Epithelial cell of prostate (primary cell): Measurements from ENCODE around the gene DYNLT3.

Source experiments
- DNase-seq: peaks from one replicate; pipeline ENCODE4 v3.0.0-alpha.2; 2011; ENCODE audit warnings: low read depth, low spot score
- H3K27ac ChIP-seq: fragments of 450-650 bp; 2 replicates; pipeline ENCODE4 v1.5.1; 2017; ENCODE audit warnings: mild to moderate bottlenecking

Gene DYNLT3, protein sequence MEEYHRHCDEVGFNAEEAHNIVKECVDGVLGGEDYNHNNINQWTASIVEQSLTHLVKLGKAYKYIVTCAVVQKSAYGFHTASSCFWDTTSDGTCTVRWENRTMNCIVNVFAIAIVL

DNA sequence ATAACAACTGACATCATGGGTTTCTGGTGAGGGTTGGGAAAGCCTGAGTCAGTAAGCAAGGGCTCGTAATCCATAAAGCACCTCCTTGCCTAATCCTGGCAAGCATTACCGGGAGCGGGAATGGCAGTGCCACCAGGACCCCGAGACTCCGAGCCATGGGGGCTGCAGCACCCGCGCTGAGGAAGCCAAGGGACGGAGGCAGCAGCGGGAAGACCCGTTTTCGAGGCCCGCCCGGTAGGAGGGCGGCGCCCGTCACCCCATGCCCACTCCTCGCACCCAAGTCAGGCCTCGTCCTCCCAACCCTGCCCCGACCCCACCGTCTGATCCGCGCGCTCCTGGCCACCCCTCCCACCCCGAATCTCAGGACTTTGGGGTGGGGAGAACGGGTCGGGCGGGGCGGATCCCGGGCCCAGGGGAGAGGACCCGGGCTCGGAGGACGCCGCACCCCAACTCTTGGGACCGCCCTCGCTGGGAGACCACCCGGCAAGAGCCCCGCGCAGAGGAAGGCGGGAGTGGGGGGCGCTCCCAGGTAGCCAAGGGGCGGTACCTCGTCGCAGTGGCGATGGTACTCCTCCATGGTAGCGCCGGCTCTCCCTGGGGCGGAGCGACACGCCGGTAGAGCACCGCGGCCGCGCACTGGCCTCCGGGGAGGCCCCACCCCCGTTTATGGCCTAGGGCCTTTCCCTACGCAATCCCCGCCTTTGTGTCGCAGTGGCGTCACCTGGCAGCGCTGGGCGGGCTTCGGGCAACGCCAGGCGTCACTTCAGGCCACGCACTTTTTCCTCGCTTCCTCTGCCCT is at the start of gene DYNLT3:
Gene DYNLT3 (minus strand): TSS at position 638 of the 799 bp plus-strand sequence. CDS start 61 bp downstream, at position 577.
- DNase-seq: peak; percentile 18
- peak within 1 kb of the TSS; percentile 88 for H3K27ac ChIP-seq

DNA sequence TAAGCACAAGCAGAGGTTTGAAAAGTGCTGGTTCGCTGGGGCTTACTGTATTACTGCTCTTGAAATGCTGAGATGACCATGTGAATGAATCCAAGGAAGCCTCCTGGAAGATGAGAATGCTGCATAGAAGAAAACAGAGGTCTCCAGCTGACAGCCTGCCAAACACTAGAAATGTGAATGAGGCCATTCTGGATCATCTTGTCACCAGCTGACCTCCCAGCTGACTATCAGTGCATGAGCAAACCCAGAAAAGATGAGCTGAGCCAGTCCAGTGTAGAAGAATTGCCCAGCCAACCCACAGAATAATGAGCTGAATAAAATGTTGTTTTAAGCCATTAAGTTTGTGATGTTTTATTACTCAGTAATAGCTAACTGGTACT is 49.1 kb upstream of the DYNLT3 start:
- no peak overlapping the region for H3K27ac ChIP-seq
- no peak for DNase-seq

DNA sequence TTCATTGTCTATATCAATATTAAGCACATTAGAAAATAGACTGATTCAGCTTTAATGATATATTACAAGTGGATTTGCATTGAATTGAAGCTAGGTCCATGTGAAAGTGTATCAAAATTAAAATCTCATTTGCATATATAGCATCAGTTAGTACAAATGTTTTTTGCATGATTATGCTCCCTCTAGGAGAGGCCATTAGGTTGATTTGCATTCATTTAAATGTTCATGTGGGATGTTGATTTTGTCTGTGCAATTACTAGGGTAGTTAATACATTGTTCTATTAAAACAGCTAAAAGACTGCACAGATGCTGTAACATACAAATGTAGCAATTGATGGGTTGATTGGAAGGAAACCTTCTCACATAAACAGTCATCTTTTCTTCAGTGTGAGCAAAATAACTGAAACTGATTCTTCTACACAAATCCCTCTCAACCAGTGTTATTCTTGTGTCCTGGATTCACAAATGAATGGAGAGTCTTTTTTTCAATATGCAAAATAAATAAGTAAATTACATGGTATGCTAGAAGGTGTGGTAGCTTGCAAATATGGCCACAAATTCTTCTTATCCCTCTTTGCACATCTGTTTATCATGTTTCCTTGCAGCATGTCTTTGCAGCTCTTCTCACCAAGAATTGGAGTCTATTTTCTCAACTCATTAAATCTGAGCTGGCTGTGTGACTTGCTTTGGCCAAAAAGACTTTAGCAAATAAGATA is 48.6 kb upstream of the DYNLT3 start:
- DNase-seq: no peak
- no peak overlapping the region for H3K27ac ChIP-seq

DNA sequence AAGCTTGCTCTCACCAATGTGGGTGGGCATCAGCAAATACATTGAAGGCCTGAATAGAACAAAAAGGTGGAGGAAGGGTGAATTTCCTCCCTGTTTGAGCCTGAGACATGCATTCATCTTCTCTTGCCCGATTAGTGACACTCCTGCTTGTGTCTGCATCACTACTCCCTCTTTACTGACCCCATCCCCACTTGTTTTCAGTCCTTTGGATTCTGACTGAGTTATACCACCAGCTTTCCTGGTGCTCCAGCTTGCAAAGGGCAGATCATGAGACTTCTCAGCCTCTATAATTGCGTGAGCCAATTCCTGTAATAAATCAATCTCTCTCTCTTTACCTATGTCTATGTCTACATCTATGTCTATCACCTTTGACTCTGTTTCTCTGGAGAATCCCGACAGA is 47.4 kb upstream of the DYNLT3 start:
- no peak for DNase-seq
- no peak overlapping the region for H3K27ac ChIP-seq

DNA sequence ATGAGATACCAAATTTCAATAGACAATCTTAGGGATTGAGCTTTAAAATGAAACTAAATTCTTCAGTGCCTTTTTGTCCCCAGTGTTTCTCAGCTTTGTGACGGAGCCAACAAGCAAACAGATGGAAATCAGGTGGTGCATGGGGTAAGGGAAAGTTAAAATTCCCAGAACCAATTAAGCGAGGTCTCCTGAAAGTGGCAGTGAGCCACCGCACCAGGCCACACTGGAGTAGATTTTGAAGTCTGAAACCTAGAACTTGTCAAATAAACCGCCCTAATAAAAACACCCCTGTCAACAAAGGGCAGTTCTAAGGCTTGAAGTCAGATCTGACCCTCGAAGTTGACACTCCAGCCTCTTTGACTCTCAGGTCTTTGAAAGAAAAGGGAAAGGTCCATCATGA is 40.6 kb upstream of the DYNLT3 start:
- no peak overlapping the region for H3K27ac ChIP-seq
- no peak for DNase-seq

DNA sequence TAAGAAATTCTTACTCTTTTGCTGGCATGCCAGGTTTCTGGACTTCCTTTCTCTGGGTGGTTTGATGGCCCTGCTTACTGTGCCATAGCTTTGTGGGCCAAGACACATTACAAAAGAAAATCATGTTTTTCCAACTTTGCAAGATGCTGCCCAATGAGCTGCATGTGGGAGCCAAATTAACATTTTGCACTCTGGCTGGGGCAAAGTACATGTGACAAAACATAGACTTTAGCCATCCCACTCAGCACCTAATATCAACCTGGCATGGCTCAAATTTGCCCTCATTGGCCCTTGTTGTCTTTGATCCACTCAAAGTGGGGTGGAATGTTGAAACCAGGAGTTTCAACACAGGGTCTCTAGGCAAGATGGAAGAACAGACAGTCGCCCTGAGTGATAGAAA is 40.0 kb upstream of the DYNLT3 start:
- no peak overlapping the region for H3K27ac ChIP-seq
- DNase-seq: no peak

DNA sequence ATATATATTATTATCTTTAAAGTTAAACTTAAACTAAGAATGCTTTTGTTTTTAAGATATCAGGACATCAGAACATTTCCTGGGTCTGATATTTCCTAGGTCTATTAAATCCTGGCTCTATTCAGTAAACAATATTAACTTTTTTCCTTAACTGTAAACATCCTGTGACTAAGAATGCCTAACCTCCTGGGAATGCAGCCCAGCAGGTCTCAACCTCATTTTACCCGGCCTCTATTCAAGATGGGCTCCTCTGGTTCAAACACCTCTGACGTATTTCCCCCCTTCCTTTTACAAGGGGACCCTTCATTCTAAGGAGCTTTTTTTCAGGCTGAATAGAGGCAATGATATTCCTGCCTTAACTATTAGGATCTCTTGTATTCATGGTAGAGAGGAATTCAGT is 35.8 kb upstream of the DYNLT3 start:
- H3K27ac ChIP-seq: peak overlapping the region; percentile 76
- DNase-seq: no peak

DNA sequence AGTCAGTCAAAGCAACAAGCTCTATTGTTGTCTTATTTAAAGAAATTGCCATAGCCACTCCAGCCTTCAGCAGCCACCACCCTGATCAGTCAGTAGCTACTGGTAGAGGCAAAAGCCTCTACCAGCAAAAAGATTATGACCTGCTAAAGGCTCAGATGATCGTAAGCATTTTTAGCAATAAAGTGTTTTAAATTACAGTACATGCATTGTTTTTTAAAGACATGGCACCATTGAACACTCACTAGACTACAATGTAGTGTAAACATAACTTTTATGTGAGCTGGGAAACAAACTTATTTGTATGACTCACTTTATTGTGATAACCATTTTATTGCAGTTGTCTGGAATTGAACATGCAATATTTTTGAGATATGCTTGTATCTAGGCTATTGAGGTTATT is 32.3 kb upstream of the DYNLT3 start:
- no peak for DNase-seq
- H3K27ac ChIP-seq: no peak overlapping the region

DNA sequence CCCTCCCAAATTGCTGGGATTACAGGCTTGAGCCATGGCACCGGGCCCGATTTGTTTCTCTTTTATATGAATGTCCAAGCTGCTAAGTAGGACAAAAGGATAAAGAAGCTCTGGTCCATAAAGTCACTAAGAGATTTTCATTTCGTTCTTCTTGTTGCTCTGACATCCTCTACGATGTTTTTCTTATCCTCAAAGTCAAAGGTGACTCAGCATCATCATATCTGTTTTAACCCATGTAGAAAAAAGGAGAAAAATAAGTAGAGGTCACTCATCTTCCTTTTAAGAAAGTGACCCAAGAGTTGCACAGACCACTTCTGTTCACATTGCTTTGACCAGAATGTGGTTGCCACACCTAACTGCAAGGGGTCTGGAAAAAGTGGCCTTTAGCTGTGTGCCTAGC is 29.3 kb upstream of the DYNLT3 start:
- H3K27ac ChIP-seq: no peak overlapping the region
- no peak for DNase-seq

DNA sequence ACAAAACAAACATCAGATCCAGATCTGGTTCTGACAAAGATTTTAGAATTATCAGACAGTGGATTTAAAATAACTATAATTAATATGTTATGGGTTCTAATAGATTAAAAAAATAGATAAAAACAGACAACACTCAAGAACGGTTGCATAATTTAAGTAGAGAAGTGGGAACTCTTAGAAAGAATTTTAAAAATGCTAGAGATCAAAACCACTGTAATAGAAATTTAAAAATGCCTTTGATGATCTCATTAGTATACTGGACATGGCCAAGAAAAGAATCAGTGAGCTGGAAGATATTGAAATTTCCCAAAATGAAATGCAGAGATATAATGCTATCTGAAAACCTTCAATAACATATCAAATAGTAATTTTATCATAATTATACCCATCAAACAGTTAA is 28.3 kb upstream of the DYNLT3 start:
- DNase-seq: no peak
- no peak overlapping the region for H3K27ac ChIP-seq

DNA sequence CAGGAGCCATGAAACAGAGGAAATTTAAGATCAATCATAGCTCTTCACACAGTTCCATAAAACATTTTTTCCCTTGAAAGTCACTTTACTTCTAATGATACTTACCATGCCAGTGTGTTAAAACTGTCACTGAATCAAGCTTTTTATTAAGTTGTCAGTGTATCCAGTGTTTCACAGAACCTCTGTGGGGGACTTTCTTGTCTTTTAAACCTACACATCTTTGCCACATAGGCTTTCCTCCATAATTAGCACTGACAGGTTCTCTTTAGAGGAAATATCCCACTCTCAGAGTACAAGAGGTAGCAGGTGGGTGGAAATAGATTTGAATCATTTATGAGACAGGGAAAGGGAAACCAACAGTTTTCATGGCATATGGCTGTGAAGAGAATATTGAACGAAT is 25.8 kb upstream of the DYNLT3 start:
- DNase-seq: no peak
- peak overlapping the region; percentile 74 for H3K27ac ChIP-seq

DNA sequence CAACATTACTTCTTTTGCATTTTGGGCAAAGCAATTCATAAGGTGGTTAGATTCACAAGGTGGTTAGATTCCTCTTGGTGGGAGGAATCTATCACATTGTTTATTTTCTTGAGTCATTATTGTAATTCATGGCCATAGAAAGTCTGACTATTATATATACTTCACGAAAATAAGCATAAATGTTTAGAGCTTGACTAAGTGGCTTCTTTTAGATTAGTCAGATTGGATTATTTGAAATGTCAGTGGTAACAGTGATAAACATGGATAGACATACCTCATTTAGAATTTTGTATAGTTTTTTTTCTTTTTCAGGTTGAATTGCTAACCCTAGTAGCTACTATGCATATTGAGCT is 24.9 kb upstream of the DYNLT3 start:
- no peak for DNase-seq
- peak overlapping the region; percentile 74 for H3K27ac ChIP-seq

DNA sequence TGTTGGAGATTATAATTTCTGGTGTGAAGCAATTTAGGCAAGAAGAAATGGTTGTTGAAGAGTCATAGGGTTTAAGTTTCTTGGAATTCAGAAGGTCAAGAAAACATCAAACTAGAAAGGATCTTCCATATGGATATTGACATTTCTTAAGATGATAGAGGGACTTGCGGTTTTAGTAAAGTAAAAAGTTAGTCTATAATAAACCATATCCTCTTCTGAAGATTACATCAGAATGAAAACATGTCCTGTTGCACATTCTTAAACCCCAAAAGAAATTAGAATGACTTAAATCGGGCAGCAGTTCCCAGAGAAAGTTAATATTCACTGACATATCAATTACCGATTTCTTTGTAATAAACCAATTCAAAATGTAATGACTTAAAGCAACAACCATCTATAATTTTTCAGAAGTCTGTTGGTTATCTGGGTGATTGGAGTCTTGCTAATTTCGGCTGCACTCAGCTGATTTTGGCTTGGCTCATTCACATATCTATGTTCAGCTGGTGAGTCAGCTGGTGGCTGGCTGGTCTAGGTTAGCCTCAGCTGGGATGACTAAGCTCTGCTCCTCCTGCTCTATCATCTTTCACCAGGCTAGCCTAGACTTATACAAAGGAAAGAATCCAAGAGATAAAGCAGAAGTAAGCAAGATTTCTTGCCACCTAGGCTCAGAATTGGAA is 24.4 kb upstream of the DYNLT3 start:
- DNase-seq: peak; percentile 52
- peak overlapping the region; percentile 74 for H3K27ac ChIP-seq

DNA sequence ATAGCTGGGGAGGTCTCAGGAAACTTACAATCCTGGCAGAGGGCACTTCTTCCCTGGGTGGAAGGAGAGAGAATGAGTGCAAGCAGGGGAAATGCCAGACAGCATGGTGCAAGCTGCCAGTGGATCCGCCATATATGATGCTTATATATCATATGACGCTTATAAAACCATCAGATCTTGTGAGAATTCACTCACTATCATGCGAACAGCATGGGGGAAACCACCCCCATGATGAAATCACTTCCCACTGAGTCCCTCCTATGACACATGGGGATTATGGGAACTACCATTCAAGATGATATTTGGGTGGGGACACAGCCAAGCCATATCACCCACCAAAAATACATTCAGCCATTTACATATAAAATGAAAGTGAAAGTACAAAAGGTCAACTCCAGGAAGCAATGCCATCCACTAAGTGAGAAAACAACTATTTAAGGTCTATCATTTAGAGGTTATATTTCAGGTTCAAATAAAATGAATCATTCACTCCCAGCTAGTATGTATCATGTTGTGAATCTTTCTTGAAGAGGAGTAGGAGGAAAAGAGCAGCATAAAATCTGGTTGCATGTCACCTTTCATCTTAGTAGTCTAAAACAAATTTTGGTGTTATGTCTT is 20.3 kb upstream of the DYNLT3 start:
- no peak for DNase-seq
- H3K27ac ChIP-seq: no peak overlapping the region

DNA sequence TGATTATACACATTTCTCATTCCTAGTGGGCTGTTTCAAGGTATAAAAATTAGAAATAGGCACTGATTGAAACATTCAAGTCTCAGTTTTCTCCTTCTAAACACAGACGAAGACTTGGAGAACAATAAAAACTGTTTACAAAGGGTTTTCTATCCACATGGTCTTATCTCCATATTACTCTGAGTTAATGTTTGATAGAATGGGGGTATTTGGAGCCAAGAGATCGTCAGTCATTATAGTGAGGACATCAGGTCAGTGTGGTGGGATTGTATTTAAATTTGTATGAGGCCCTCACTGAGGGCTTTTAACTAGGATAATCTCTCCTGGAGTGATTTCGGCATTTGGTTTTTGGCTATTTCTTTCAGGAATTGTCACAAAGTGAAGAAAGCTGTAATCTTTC is 16.4 kb upstream of the DYNLT3 start:
- no peak for DNase-seq
- no peak overlapping the region for H3K27ac ChIP-seq

DNA sequence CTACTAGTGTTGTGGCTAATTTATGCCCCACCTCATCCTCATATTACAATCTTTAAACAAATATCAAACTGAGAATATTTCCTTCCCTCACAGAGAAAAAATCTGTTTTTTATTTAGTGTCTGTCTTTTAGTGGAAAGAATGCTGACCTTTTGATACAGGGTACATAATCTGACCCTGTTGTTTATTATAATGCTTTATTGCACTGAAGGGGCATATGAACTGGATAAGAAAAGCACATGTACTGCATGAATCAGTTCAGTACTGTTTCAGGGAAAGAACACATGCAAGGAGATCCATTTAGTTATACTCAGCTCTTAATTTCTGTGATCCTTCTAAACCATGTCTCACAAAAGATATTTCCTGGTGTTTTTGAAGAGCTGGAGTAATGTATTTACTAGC is 15.5 kb upstream of the DYNLT3 start:
- DNase-seq: no peak
- no peak overlapping the region for H3K27ac ChIP-seq

DNA sequence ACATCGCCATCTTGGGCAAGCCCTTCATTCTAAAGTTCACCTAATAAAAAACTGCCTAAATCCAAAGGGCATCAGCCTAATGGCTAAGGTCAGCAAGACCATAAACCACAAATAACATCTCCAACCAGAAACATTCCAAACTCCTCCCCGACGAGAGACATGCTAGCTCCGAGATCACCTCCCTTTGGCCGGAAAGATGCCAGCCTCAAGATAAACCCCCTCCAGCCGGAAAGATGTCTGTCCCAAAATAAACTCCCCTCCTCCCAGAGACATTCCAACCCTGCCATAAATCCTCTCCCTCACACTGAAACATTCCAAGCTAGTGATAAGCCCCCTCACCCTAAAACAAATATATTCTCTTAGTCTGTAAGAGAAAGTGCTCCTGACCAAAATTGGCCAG is 13.3 kb upstream of the DYNLT3 start:
- H3K27ac ChIP-seq: no peak overlapping the region

DNA sequence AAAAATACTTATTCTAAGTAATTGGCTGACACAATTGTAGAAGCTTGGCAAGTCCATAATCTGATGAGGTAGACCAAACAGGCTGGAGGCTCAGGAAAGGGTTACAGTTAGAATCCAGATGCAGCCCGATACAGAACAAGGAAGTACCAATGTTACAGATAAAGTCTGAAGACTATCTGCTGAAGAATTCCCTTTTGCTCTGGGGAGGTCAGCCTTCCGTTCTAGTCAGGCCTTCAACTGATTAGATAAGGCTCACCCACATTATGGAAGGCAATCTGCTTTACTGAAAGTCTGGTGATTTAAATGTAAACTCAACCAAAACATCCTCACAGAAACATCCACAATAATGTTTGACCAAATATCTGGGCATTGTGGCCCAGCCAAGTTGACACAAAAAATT is 7.4 kb upstream of the DYNLT3 start:
- no peak overlapping the region for H3K27ac ChIP-seq
- no peak for DNase-seq

More for the DNA sequence above, 13.3 kb upstream of the DYNLT3 start:
- DNase-seq: no peak

DNA sequence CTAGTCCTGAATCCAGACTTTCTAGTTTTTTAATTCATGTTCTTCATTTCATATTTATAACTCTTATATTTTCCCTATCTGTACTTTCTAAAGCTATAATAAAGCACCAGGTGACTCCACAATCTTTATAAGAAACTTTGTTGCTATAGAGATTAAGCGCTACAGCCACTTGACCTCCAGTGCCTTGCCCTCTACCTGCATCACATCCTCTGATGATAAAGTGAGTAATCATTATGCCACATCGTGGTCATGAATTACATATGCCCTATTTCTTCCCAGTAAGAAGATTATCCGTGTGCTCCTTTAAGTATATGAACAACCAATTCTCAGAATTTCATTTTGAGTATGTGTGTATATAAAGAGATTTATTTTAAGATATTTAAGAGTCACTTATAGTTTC is 6.8 kb upstream of the DYNLT3 start:
- no peak overlapping the region for H3K27ac ChIP-seq
- no peak for DNase-seq

DNA sequence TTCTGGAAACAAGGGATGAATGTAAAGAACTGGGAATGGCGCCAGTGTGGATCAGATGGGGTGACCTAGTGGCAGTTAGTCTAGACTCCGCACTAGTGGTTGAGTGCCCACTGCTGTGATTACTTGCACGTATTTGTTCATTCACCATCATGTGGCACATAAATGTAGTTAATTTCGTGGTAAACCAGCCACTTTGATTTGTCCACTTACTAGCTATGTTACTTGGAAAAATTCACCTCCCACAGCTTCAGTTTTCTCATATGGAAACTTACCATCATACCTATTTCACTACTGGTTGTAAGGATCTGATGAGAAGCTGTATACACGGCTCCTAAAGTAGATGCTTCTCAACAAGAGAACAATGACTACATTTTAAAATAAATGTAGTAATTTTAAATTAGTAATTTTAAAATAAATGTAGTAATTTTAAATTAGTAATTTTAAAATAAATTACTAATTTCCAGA is 394 bp upstream of the DYNLT3 start:
- no peak for DNase-seq
- H3K27ac ChIP-seq: peak overlapping the region; percentile 88

DNA sequence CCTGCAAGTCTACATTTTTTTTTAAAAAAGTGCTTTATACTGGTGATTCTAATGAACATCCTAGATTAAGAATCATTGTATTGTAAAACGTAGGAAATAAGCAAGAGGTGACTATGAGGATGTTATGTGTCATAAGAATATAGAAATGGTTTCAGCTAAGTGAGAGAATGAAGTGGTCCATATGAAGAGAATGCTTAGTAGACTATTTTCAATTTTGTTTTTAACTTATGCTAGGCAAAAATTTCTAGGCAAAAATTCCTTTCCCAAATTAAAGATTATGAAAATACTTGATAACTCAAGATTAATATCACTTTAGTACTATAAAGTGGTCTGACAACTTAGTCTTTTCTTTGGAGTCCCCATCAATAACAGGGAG is 825 bp downstream of the DYNLT3 start:
- no peak for DNase-seq
- H3K27ac ChIP-seq: peak overlapping the region; percentile 88
